ENCODE data around the gene PRKX. TPM values are rescaled to one million over a fixed set of nuclear protein-coding genes. Genes with fewer than 3 reads are reported as not detected.
"Not testable (repeated sequence)": the region's sequence is repeated elsewhere in the genome, so short reads cannot be mapped to it uniquely, and the experiment has no call there.

PRKX gene
- total and polyA plus RNA-seq, 9 donors, result 3.3 to 23.1 (median 8.3) TPM

GRCh38 chrX:3678328-3678727, 35.1 kb downstream of the PRKX start:
- Histone ChIP-seq H3K27ac (no peak overlapping the region), H3K36me3 (no peaks in the 10 kb centered on the region), H3K9me3 (no peaks in the 10 kb centered on the region), H3K4me3 (no peak overlapping the region), H3K27me3 (no peaks in the 10 kb centered on the region), H3K4me1 (ENCODE audit: insufficient read depth) (peaks cover 1% of the 10 kb centered on the region)
- no peak for DNase-seq
- WGBS, 3 donors, result 60 to 76% (median 73%) methylated on average over 6 of the region's 6 CpGs
- TF ChIP-seq POLR2A (IDR thresholded peaks at IDR 0.05), result no peak
- intact Hi-C loops (cut with DNase I), result no loop called here

- Histone ChIP-seq H3K4me3 (no peak overlapping the region), H3K36me3 (no peaks in the 10 kb centered on the region), H3K9me3 (no peaks in the 10 kb centered on the region), H3K27me3 (no peaks in the 10 kb centered on the region), H3K4me1 (ENCODE audit: insufficient read depth) (peaks cover 1% of the 10 kb centered on the region), H3K27ac (no peak overlapping the region)
- no peak for DNase-seq
- WGBS, 3 donors, result 90 to 96% (median 95%) methylated on average over 8 of the region's 8 CpGs
- intact Hi-C loops (cut with DNase I), result no loop called here
- TF ChIP-seq CTCF (IDR thresholded peaks at IDR 0.05) (no peak), EP300 (IDR thresholded peaks at IDR 0.05) (no peak), POLR2A (IDR thresholded peaks at IDR 0.05) (no peak)
These were observed 38.6 kb downstream of the PRKX start for GRCh38 chrX:3674881-3675280.

DNA sequence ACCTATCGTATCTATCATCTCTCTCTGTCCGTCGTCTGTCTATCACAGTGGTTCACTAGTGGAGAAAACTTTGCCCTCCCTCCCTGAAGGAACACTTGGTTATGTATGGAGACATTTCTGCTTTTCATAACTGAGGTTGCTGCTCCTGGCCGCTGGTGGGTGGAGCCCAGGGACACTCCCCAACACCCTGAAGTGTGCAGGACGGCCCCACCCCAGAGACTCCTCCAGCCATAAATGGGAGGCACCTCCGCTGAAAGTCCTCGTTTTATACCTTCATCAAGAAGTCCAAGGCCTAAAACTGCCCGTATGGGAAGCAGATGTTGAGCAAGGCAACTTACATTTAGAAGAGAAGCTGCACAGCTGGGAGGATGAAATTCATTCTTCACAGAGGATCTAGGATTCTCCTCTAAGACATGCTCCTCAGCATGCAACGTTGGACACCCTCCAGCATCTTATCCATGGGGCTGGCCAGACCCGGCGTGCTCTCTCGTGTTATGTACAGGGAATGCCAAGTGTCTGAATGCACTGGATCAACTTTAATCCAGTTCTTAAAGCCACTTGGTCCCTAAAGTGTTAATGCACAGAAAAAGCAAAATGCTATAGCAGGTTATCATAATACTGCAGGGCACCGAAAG, 43.5 kb downstream of the PRKX start:
- TF ChIP-seq EP300 (IDR thresholded peaks at IDR 0.05) (no peak), CTCF (IDR thresholded peaks at IDR 0.05) (no peak), POLR2A (IDR thresholded peaks at IDR 0.05) (no peak)
- intact Hi-C loops (cut with DNase I), result no loop called here
- 80 to 86% (median 82%) methylated on average over 13 of the region's 13 CpGs for WGBS, 3 donors

GRCh38 chrX:3666975-3667374, 46.5 kb downstream of the PRKX start:
- H3K36me3 ChIP-seq, result no peaks in the 10 kb centered on the region
- no peaks in the 10 kb centered on the region for H3K9me3 ChIP-seq
- intact Hi-C loops (cut with DNase I), result no loop called here
- H3K4me3 ChIP-seq, result no peak overlapping the region
- no peak for TF ChIP-seq EP300 (IDR thresholded peaks at IDR 0.05)
- 77 to 82% (median 78%) methylated on average over 9 of the region's 9 CpGs for WGBS, 3 donors
- DNase-seq, result no peak
- no peaks in the 10 kb centered on the region for H3K4me1 ChIP-seq (ENCODE audit: insufficient read depth)
- no peak overlapping the region for H3K27ac ChIP-seq
- H3K27me3 ChIP-seq, result no peaks in the 10 kb centered on the region

More for the DNA sequence above, 43.5 kb downstream of the PRKX start:
- no peak overlapping the region for H3K4me3 ChIP-seq
- no peak overlapping the region for H3K27ac ChIP-seq
- no peaks in the 10 kb centered on the region for H3K4me1 ChIP-seq (ENCODE audit: insufficient read depth)
- H3K27me3 ChIP-seq, result no peaks in the 10 kb centered on the region
- H3K9me3 ChIP-seq, result no peaks in the 10 kb centered on the region
- DNase-seq, result no peak
- no peaks in the 10 kb centered on the region for H3K36me3 ChIP-seq

DNA sequence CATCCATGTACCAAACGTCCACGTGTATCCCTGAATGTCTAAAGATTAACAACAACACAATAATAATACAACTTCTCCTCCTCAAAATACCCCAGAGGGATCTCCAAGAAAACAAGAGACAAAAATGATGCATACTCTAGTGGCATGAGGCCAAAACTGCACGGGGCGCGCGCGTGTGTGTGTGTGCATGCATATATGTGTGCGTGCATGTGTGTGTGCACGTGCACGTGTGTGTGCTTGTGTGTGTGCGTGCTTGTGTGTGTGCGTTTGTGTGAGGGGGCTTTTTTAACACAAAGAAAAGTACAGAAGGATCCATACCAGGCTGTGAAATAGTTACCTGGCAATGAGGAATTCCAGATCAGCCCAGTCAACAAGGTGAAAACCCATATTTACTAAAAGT, 48.5 kb downstream of the PRKX start:
- 87 to 93% (median 90%) methylated on average over 12 of the region's 12 CpGs for WGBS, 3 donors

DNA sequence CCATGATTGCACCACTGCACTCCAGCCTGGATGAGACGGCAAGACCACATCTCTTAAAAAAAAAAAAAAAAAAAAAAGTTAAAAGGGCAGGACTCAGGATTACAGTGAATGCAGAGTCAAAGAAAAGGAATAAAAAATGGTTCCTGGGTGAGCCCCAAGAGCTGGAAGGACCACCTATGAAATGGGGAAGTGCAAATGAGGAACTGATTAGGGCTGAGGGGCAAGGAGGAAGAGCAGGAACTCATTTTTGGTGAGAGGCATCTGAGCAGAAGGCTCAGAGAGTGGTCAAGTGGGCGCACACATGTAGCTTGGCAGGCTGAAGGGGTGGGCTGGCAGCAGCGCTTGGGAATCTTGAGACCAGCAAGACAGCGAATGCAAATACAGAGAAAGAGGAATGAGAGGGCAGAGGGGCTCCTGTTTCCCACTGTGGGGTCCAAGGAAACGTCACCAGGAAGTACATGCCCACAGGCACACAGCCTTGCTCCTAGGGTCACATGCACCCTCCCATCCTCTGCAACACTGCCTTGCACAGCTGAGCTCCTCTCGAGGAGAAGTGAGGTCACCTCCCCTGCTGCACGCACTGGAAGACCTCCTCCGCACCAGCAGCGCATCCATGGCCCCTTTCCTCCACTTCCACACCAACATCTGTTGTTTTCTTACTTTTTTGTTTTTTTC, 49.7 kb downstream of the PRKX start:
- WGBS, 3 donors, result 58 to 65% (median 60%) methylated on average over 9 of the region's 9 CpGs

More for the DNA sequence above, 48.5 kb downstream of the PRKX start:
- Histone ChIP-seq H3K27ac (no peak overlapping the region), H3K4me1 (ENCODE audit: insufficient read depth) (no peaks in the 10 kb centered on the region), H3K27me3 (no peaks in the 10 kb centered on the region), H3K9me3 (no peaks in the 10 kb centered on the region), H3K36me3 (no peaks in the 10 kb centered on the region), H3K4me3 (no peak overlapping the region)
- intact Hi-C loops (cut with DNase I), result no loop called here
- no peak for DNase-seq
- TF ChIP-seq POLR2A (IDR thresholded peaks at IDR 0.05) (no peak), EP300 (IDR thresholded peaks at IDR 0.05) (no peak), CTCF (IDR thresholded peaks at IDR 0.05) (no peak)

More for the DNA sequence above, 49.7 kb downstream of the PRKX start:
- intact Hi-C loops (cut with DNase I); H3K36me3 ChIP-seq; H3K27me3 ChIP-seq; DNase-seq; H3K27ac ChIP-seq; H3K4me3 ChIP-seq; H3K4me1 ChIP-seq (ENCODE audit: insufficient read depth); H3K9me3 ChIP-seq: not testable (repeated sequence)

Data from ovary (tissue), 9 donors.